A549 (cell line): ENCODE data around the gene MIPOL1.

ENCODE experiments used
- JUN ChIP-seq, 2 experiments: fragments of >200 bp; sonication (Bioruptor Twin); formaldehyde crosslinking; IDR thresholded peaks; 2 replicates in 1 of 2; 3 replicates in 1 of 2; pipeline ENCODE4 v1.6.1; 2016 to 2017
- KDM5A ChIP-seq: fragments of 200-600 bp; sonication (generic); IDR thresholded peaks from 2 replicates; pipeline ENCODE4 v1.6.1; 2016; ENCODE audit warnings: antibody characterized with exemption, mild to moderate bottlenecking
- MAZ ChIP-seq: fragments of 150-350 bp; IDR thresholded peaks from 2 replicates; pipeline ENCODE4 v1.6.1; 2014; ENCODE audit warnings: antibody characterized with exemption, low read depth, low read length, borderline replicate concordance
- NPAS2 ChIP-seq: fragments of 250-450 bp; sonication (Bioruptor Pico); IDR thresholded peaks from 2 replicates; pipeline ENCODE4 v1.8.0; 2022; ENCODE audit warnings: mild to moderate bottlenecking, moderate library complexity, borderline replicate concordance
- POLR2A ChIP-seq: IDR thresholded peaks from 2 replicates; pipeline ENCODE4 v1.6.1; 2012; ENCODE audit warnings: mild to moderate bottlenecking, low read length
- POLR2AphosphoS2 ChIP-seq: conservative IDR thresholded peaks from 2 replicates; pipeline ENCODE4 v1.6.1; 2012; ENCODE audit warnings: low read length, improper control_type of control experiment, inconsistent platforms
- RNF2 ChIP-seq: fragments of 200-600 bp; sonication (generic); IDR thresholded peaks from 2 replicates; pipeline ENCODE4 v1.6.1; 2016; ENCODE audit warnings: low read depth, mild to moderate bottlenecking, antibody characterized with exemption, moderate library complexity, borderline replicate concordance
- TF ChIP-seq, protein P1 (sequence below): fragments of 450-650 bp; IDR thresholded peaks from 2 replicates; pipeline ENCODE4 v1.6.1; 2014; ENCODE audit warnings: antibody characterized with exemption
- TF ChIP-seq, protein P2 (sequence below): fragments of >200 bp; sonication (Bioruptor Twin); formaldehyde crosslinking; IDR thresholded peaks from 3 replicates; pipeline ENCODE4 v1.5.1; 2016
- TF ChIP-seq, protein P3 (sequence below): fragments of 150-350 bp; IDR thresholded peaks from 2 replicates; pipeline ENCODE4 v1.6.1; 2014; ENCODE audit warnings: low read depth, mild to moderate bottlenecking, low read length

DNA sequence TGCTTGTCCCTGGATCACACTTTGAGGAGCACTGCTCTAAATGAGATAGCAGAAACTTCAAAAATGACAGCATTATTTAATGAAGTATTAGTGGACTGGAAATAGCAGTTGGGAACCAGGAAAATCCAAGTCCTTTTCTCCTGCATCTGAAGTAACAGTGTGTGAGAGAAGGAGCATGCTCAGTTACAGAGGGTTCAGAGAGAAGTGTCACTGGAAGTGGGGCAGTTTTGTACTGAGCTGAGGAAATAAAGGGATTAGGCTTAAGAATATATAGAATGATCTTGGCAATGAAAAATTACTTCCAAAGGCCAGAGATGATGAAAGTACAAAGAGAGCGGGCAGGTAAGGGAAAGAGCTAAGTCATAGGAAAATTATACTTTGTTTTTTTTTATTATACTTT lies 130.9 kb downstream of the MIPOL1 start:
- TF ChIP-seq POLR2AphosphoS2 (no peak), KDM5A (no peak), RNF2 (no peak), POLR2A (no peak), NPAS2 (no peak), JUN (IDR thresholded peaks at IDR 0.05) (no peak), MAZ (no peak)
- TF ChIP-seq, protein P1, sequence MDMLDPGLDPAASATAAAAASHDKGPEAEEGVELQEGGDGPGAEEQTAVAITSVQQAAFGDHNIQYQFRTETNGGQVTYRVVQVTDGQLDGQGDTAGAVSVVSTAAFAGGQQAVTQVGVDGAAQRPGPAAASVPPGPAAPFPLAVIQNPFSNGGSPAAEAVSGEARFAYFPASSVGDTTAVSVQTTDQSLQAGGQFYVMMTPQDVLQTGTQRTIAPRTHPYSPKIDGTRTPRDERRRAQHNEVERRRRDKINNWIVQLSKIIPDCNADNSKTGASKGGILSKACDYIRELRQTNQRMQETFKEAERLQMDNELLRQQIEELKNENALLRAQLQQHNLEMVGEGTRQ = no peak
- TF ChIP-seq, protein P2, sequence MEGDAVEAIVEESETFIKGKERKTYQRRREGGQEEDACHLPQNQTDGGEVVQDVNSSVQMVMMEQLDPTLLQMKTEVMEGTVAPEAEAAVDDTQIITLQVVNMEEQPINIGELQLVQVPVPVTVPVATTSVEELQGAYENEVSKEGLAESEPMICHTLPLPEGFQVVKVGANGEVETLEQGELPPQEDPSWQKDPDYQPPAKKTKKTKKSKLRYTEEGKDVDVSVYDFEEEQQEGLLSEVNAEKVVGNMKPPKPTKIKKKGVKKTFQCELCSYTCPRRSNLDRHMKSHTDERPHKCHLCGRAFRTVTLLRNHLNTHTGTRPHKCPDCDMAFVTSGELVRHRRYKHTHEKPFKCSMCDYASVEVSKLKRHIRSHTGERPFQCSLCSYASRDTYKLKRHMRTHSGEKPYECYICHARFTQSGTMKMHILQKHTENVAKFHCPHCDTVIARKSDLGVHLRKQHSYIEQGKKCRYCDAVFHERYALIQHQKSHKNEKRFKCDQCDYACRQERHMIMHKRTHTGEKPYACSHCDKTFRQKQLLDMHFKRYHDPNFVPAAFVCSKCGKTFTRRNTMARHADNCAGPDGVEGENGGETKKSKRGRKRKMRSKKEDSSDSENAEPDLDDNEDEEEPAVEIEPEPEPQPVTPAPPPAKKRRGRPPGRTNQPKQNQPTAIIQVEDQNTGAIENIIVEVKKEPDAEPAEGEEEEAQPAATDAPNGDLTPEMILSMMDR = no peak
- TF ChIP-seq, protein P3, sequence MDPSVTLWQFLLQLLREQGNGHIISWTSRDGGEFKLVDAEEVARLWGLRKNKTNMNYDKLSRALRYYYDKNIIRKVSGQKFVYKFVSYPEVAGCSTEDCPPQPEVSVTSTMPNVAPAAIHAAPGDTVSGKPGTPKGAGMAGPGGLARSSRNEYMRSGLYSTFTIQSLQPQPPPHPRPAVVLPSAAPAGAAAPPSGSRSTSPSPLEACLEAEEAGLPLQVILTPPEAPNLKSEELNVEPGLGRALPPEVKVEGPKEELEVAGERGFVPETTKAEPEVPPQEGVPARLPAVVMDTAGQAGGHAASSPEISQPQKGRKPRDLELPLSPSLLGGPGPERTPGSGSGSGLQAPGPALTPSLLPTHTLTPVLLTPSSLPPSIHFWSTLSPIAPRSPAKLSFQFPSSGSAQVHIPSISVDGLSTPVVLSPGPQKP = no peak
